Transverse colon (tissue), 4 donors: ENCODE measurements around the gene EHF. TPM values are rescaled to one million over a fixed set of nuclear protein-coding genes. Genes with fewer than 3 reads are reported as not detected.

Experiments
- DNase-seq: peaks from one replicate; pipeline ENCODE4 v3.0.0-alpha.2; 2019
- H3K27ac ChIP-seq, 4 donors: fragments of 200-600 bp; sonication (generic); 2 replicates each; pipeline ENCODE4 v1.5.1; 2016 to 2018; ENCODE audit warnings: inconsistent platforms in 4 of 4
- H3K27me3 ChIP-seq: fragments of 200-600 bp; sonication (generic); 2 replicates; pipeline ENCODE4 v1.5.1; 2017; ENCODE audit warnings: inconsistent platforms
- H3K36me3 ChIP-seq, 4 donors: fragments of 200-600 bp; sonication (generic); 2 replicates each; pipeline ENCODE4 v1.5.1; 2017 to 2019; ENCODE audit warnings: inconsistent platforms in 4 of 4
- H3K4me1 ChIP-seq, 4 donors: fragments of 200-600 bp; sonication (generic); 2 replicates each; pipeline ENCODE4 v1.5.1; 2017 to 2020; ENCODE audit warnings: inconsistent platforms in 4 of 4
- H3K4me3 ChIP-seq, 4 donors: fragments of 200-600 bp; sonication (generic); 1 replicate in 1 of 4; 2 replicates in 3 of 4; pipeline versions ENCODE4 v1.5.1 to v1.6.1; 2017 to 2019; ENCODE audit warnings: inconsistent platforms in 4 of 4
- H3K9me3 ChIP-seq, 2 donors: fragments of 200-600 bp; sonication (generic); 2 replicates each; pipeline ENCODE4 v1.5.1; 2017 to 2019; ENCODE audit warnings: inconsistent platforms in 2 of 2
- EP300 ChIP-seq: sonication (generic); formaldehyde crosslinking; IDR thresholded peaks from one replicate; pipeline ENCODE4 v1.6.1; 2017; ENCODE audit warnings: antibody characterized with exemption, low read depth
- POLR2A ChIP-seq: fragments of 450-650 bp; IDR thresholded peaks from one replicate; pipeline ENCODE4 v1.6.1; 2016; ENCODE audit warnings: antibody characterized with exemption, mild to moderate bottlenecking, moderate library complexity
- POLR2AphosphoS5 ChIP-seq, 3 donors: sonication (generic); formaldehyde crosslinking; IDR thresholded peaks; one replicate each; pipeline ENCODE4 v1.6.1; 2016; ENCODE audit warnings: antibody characterized with exemption in 3 of 3
- WGBS, 2 donors: methylation state at CpG; one replicate each; pipeline ENCODE4 v1.1.5; 2018; ENCODE audit warnings: low coverage in 1 of 2; 5-methylcytosine and 5-hydroxymethylcytosine counted together
- in situ Hi-C, 4 donors: fragments of 200-750 bp; cut with MboI; loops; one replicate each; pipeline versions ENCODE4 v1.15.0 to v1.15.1; 2017; ENCODE audit warnings: low sequenced_read_pairs in 3 of 4, low pct_ligation_motif_present in 1 of 4, low pct_unique_long_range_greater_than_20kb in 1 of 4
- intact Hi-C: fragments of 100-400 bp; cut with DNase I; formaldehyde crosslinking; loops from one replicate; pipeline ENCODE4 v1.15.1; 2023; ENCODE audit warnings: low total_unique reads
- total RNA-seq, 4 donors: library from RNA; depleted of rRNA; stranded (reverse); fragments of >200 nt; gene quantifications; one replicate each; pipeline ENCODE4 v1.1.0, GENCODE V29; 2016
- TF ChIP-seq, protein P1 (sequence below), 5 experiments: fragments of 200-600 bp in 3 of 5; fragments of 450-650 bp in 2 of 5; sonication (generic) in 3 of 5; IDR thresholded peaks; 1 replicate in 2 of 5; 2 replicates in 3 of 5; pipeline ENCODE4 v1.5.1; 2016 to 2017; ENCODE audit warnings: antibody characterized with exemption in 5 of 5, inconsistent platforms in 3 of 5, mild to moderate bottlenecking in 2 of 5, moderate library complexity in 1 of 5

EHF gene
- total RNA-seq, 4 donors from 2014 or later = 206 to 406 (median 262) TPM

DNA sequence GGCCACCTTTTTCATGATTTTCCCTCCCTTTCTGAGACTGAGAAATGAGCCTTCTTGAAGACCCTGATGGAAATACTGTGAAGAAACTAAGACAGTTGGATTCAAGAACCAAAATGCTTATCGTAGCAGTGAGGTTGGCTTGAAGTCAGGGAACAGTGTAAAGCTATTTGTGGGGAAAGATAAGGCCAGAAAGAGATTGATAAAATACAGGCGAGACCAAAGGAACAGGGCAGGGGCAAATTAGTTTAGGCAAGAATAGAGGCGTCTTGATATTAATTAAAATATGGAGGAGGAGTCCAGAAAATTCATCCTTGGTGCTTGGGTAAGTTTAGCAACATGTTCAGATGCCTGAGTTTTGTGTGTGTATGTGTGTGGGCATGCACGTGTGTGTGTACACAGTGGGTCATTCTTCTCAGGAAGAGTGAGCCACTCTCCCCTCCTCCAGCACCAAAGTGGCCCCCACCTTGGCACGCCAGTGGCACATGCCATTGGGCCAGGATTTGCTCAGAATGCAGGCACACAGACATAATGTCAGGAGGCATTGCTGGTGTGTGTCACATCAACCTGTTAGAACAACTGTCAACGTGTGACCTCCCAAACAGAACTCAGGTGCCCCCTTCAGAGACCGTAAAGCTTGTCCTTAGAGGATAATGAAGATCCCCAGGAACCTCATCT, 3.9 kb upstream of the EHF start:
- Histone ChIP-seq H3K27me3 (no peaks in the 10 kb centered on the region), H3K27ac (no peak overlapping the region), H3K36me3 (no peaks in the 10 kb centered on the region), H3K4me3 (no peak overlapping the region), H3K4me1 (peaks cover 0 to 15% (median 2%) of the 10 kb centered on the region in 4 donors), H3K9me3 (no peaks in the 10 kb centered on the region)
- in situ Hi-C loops (no loop called here), intact Hi-C loops (no loop called here)
- no peak for DNase-seq
- 70 to 71% methylated on average over 4 to 7 of the region's 7 CpGs for WGBS, 2 donors
- TF ChIP-seq POLR2AphosphoS5 (IDR thresholded peaks at IDR 0.05) (no peak), POLR2A (no peak), EP300 (no peak)
- TF ChIP-seq, protein P1, sequence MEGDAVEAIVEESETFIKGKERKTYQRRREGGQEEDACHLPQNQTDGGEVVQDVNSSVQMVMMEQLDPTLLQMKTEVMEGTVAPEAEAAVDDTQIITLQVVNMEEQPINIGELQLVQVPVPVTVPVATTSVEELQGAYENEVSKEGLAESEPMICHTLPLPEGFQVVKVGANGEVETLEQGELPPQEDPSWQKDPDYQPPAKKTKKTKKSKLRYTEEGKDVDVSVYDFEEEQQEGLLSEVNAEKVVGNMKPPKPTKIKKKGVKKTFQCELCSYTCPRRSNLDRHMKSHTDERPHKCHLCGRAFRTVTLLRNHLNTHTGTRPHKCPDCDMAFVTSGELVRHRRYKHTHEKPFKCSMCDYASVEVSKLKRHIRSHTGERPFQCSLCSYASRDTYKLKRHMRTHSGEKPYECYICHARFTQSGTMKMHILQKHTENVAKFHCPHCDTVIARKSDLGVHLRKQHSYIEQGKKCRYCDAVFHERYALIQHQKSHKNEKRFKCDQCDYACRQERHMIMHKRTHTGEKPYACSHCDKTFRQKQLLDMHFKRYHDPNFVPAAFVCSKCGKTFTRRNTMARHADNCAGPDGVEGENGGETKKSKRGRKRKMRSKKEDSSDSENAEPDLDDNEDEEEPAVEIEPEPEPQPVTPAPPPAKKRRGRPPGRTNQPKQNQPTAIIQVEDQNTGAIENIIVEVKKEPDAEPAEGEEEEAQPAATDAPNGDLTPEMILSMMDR (IDR thresholded peaks at IDR 0.05) = no peak

DNA sequence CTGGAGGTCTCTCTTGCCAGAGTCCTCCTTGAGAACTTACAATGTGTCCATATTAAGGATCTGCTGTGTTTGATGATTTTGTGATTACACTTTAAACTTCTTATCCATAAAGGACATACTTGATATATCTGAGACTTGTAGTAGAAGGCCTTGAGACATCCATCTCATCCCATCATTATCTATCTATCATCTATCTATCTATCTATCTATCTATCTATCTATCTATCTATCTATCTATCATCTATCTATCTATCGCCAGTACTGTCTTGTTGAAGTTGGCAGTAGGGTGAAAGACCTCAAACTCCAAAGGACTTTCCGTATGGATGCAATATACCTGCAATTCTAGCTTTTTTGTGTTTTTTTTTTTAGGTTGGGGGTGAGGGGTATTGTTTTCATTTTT, 2.5 kb upstream of the EHF start:
- Histone ChIP-seq H3K27me3 (no peaks in the 10 kb centered on the region), H3K27ac (no peak overlapping the region), H3K9me3 (no peaks in the 10 kb centered on the region), H3K4me3 (no peak overlapping the region), H3K36me3 (no peaks in the 10 kb centered on the region), H3K4me1 (peaks cover 0 to 15% (median 2%) of the 10 kb centered on the region in 4 donors)
- DNase-seq = no peak
- in situ Hi-C loops = no loop called here
- 95 to 100% methylated on average over 2 of the region's 2 CpGs for WGBS, 2 donors
- TF ChIP-seq, protein P1 (IDR thresholded peaks at IDR 0.05) = no peak
- TF ChIP-seq POLR2AphosphoS5 (IDR thresholded peaks at IDR 0.05) (no peak), POLR2A (no peak), EP300 (no peak)
- intact Hi-C loops = no loop called here

DNA sequence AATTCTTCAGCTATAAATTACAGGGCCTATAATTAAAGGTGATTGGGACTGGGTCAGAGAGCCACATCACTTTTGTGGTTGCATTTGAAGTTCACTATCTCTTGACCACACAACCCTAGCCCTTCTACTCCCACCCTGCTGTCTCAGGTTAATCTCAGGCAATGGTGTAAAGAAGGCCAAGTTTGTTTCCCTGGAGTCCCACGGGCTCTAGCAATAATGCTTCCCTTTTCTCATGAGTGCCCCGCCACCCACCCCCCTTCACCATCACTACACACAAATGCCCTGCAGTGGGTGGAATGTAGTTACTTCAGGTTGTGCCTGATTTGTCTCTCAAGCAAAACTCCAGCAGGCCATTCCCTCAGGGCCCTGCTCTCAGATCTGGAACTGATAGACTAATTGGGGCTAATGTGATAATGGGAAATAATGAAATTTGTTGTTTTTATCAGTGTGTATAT, 1.8 kb upstream of the EHF start:
- no peak for DNase-seq
- in situ Hi-C loops (no loop called here), intact Hi-C loops (no loop called here)
- Histone ChIP-seq H3K27me3 (no peaks in the 10 kb centered on the region), H3K4me3 (no peak overlapping the region), H3K4me1 (peaks cover 0 to 11% (median 2%) of the 10 kb centered on the region in 4 donors), H3K9me3 (no peaks in the 10 kb centered on the region), H3K36me3 (no peaks in the 10 kb centered on the region), H3K27ac (no peak overlapping the region)
- 86% methylated on average over 2 of the region's 2 CpGs; no CpG with 5 or more reads in 1 of the 2 donors for WGBS, 2 donors
- TF ChIP-seq POLR2AphosphoS5 (IDR thresholded peaks at IDR 0.05) (no peak), POLR2A (no peak), EP300 (no peak)
- TF ChIP-seq, protein P1 (IDR thresholded peaks at IDR 0.05) = no peak

DNA sequence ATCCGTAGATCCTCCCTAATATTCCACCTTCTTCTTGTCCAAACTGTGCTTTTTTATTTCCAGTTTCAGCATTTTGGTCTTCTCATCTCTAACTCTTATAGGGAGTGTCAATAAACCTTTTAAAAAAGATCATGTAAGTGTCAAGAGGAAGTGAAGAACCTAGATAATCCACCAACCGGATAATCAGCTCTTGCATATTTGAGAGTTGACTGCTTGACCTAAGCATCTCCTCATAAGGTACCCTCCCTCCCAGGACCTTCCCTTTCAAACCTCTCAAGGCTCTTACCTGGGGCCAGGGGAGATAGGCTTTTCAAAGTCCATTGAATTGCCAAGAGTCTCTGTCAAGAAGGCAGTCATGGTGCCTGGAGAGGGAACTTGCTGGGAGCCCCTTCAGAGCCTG, 691 bp upstream of the EHF start:
- H3K27ac ChIP-seq = peak overlapping the region; percentile 63 to 87 (median 76)
- TF ChIP-seq EP300 (no peak), POLR2AphosphoS5 (IDR thresholded peaks at IDR 0.05) (no peak), POLR2A (no peak)
- no peaks in the 10 kb centered on the region for H3K27me3 ChIP-seq
- peak overlapping the region in 2 of 4 donors; percentile 46 to 53 for H3K4me3 ChIP-seq
- no peaks in the 10 kb centered on the region for H3K36me3 ChIP-seq
- in situ Hi-C loops (no loop called here), intact Hi-C loops (no loop called here)
- H3K4me1 ChIP-seq = peaks cover 0 to 11% (median 2%) of the 10 kb centered on the region in 4 donors
- no peaks in the 10 kb centered on the region for H3K9me3 ChIP-seq
- DNase-seq = no peak
- 57 to 79% methylated on average over 1 to 2 of the region's 2 CpGs for WGBS, 2 donors
